ENCODE measurements around the gene PI4KA. TPM values are rescaled to one million over a fixed set of nuclear protein-coding genes. Genes with fewer than 3 reads are reported as not detected.

PI4KA gene
- total and polyA plus RNA-seq, 2 of the 13 experiments (the other 11 are each of a cell fraction or from before 2014, with no cell fraction given), result 27.4 to 56.4 TPM

DNA sequence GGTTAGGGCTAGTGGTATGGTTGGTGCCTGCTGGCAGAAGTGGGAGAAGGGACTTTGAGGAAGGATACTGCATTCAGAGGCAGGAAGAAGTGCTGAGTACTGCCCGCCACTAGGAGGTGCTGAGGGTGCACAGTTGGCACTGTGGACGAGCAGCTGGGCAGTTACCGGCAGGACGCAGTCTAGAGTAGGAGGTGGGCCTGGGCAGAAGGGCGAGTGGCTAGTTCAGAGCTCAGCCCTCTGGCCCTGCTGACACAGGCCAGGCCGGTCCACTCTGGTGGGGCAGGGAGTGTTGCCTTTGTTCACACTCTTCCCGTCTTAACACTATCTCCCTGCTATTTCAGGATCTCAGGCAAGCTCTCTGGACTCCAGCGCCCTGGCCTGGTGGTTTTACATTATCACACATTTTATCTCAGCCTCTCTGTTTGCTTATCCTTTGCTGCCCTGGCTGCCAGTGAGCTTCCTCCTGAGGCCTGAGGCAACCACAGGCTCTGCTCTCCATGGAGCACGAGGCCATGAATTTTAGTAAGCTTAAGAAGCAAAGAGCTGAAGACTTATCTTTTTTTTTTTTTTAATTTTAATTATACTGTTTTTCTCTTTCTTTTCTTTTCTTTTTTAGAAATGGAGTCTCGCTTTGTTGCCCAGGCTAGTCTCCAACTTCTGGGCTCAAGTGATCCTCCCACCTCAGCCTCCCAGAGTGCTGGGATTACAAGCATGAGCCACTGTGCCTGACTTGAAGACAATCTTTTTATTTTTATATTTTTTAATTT lies 27.1 kb upstream of the PI4KA start (continued):
- no peak for TF ChIP-seq ETV6 (CRISPR knock-in tag; conservative IDR thresholded peaks at IDR 0.05)
- TF ChIP-seq NRL (CRISPR knock-in tag; IDR thresholded peaks at IDR 0.05; ENCODE audit: borderline replicate concordance), result no peak
- peak; percentile 88 for TF ChIP-seq ZNF768 (CRISPR knock-in tag; IDR thresholded peaks at IDR 0.05)
- TF ChIP-seq, protein P1, sequence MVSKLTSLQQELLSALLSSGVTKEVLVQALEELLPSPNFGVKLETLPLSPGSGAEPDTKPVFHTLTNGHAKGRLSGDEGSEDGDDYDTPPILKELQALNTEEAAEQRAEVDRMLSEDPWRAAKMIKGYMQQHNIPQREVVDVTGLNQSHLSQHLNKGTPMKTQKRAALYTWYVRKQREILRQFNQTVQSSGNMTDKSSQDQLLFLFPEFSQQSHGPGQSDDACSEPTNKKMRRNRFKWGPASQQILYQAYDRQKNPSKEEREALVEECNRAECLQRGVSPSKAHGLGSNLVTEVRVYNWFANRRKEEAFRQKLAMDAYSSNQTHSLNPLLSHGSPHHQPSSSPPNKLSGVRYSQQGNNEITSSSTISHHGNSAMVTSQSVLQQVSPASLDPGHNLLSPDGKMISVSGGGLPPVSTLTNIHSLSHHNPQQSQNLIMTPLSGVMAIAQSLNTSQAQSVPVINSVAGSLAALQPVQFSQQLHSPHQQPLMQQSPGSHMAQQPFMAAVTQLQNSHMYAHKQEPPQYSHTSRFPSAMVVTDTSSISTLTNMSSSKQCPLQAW (CRISPR knock-in tag; IDR thresholded peaks at IDR 0.05), result peak; percentile 49
- TF ChIP-seq REL (CRISPR knock-in tag; conservative IDR thresholded peaks at IDR 0.05), result no peak
- TF ChIP-seq U2AF2 (IDR thresholded peaks at IDR 0.05; ENCODE audit: low read depth, low read length), result no peak
- TF ChIP-seq, protein P2, sequence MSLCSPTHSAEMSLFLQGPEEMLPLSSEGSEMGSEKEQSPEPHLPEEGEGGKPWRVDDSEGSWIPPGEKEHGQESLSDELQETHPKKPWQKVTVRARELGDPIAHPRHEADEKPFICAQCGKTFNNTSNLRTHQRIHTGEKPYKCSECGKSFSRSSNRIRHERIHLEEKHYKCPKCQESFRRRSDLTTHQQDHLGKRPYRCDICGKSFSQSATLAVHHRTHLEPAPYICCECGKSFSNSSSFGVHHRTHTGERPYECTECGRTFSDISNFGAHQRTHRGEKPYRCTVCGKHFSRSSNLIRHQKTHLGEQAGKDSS (CRISPR knock-in tag; IDR thresholded peaks at IDR 0.05; ENCODE audit: borderline replicate concordance, low read depth), result peak; percentile 77; the same call in 1 of the 2 replicates
- TF ChIP-seq ZNF776 (CRISPR knock-in tag; IDR thresholded peaks at IDR 0.05), result no peak
- no peak for TF ChIP-seq SATB2 (CRISPR knock-in tag; IDR thresholded peaks at IDR 0.05)
- TF ChIP-seq, protein P3, sequence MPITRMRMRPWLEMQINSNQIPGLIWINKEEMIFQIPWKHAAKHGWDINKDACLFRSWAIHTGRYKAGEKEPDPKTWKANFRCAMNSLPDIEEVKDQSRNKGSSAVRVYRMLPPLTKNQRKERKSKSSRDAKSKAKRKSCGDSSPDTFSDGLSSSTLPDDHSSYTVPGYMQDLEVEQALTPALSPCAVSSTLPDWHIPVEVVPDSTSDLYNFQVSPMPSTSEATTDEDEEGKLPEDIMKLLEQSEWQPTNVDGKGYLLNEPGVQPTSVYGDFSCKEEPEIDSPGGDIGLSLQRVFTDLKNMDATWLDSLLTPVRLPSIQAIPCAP (CRISPR knock-in tag; IDR thresholded peaks at IDR 0.05; ENCODE audit: low read depth), result no peak
- peak; percentile 74 for TF ChIP-seq SP4 (CRISPR knock-in tag; IDR thresholded peaks at IDR 0.05)
- 0 out of 2 replicates have a peak, but pooled peaks have one; percentile 56 for TF ChIP-seq CBFB (CRISPR knock-in tag; IDR thresholded peaks at IDR 0.05)
- TF ChIP-seq, protein P4, sequence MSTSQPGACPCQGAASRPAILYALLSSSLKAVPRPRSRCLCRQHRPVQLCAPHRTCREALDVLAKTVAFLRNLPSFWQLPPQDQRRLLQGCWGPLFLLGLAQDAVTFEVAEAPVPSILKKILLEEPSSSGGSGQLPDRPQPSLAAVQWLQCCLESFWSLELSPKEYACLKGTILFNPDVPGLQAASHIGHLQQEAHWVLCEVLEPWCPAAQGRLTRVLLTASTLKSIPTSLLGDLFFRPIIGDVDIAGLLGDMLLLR (CRISPR knock-in tag; IDR thresholded peaks at IDR 0.05), result no peak
- TF ChIP-seq ZNF841 (CRISPR knock-in tag; IDR thresholded peaks at IDR 0.05; ENCODE audit: borderline replicate concordance), result no peak
- TF ChIP-seq, protein P5, sequence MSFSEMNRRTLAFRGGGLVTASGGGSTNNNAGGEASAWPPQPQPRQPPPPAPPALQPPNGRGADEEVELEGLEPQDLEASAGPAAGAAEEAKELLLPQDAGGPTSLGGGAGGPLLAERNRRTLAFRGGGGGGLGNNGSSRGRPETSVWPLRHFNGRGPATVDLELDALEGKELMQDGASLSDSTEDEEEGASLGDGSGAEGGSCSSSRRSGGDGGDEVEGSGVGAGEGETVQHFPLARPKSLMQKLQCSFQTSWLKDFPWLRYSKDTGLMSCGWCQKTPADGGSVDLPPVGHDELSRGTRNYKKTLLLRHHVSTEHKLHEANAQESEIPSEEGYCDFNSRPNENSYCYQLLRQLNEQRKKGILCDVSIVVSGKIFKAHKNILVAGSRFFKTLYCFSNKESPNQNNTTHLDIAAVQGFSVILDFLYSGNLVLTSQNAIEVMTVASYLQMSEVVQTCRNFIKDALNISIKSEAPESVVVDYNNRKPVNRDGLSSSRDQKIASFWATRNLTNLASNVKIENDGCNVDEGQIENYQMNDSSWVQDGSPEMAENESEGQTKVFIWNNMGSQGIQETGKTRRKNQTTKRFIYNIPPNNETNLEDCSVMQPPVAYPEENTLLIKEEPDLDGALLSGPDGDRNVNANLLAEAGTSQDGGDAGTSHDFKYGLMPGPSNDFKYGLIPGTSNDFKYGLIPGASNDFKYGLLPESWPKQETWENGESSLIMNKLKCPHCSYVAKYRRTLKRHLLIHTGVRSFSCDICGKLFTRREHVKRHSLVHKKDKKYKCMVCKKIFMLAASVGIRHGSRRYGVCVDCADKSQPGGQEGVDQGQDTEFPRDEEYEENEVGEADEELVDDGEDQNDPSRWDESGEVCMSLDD (CRISPR knock-in tag; IDR thresholded peaks at IDR 0.05; ENCODE audit: borderline replicate concordance), result no peak
- TF ChIP-seq XBP1 (CRISPR knock-in tag; IDR thresholded peaks at IDR 0.05), result no peak
- peak; percentile 77 for TF ChIP-seq IRF2 (CRISPR knock-in tag; IDR thresholded peaks at IDR 0.05)
- peak; percentile 90 for TF ChIP-seq KDM2A (CRISPR knock-in tag; IDR thresholded peaks at IDR 0.05; ENCODE audit: borderline replicate concordance, low read depth)
- TF ChIP-seq, protein P6, sequence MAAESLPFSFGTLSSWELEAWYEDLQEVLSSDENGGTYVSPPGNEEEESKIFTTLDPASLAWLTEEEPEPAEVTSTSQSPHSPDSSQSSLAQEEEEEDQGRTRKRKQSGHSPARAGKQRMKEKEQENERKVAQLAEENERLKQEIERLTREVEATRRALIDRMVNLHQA (CRISPR knock-in tag; IDR thresholded peaks at IDR 0.05), result no peak
- TF ChIP-seq ZNF607 (CRISPR knock-in tag; IDR thresholded peaks at IDR 0.05; ENCODE audit: borderline replicate concordance), result peak; percentile 37; the same call in 1 of the 2 replicates
- TF ChIP-seq HNRNPL (IDR thresholded peaks at IDR 0.05; ENCODE audit: low read depth, low read length), result peak; percentile 82
- TF ChIP-seq, protein P7, sequence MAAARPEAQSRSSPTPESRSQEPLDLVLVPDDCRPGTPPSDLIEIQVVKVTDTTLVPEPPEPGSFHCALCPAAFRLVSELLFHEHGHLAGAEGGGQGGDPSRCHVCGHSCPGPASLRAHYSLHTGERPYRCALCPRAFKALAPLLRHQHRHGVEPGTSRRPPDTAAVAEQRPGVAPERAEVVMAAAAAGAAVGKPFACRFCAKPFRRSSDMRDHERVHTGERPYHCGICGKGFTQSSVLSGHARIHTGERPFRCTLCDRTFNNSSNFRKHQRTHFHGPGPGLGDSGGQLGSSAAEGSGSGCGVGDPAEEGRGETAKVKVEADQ (CRISPR knock-in tag; IDR thresholded peaks at IDR 0.05; ENCODE audit: borderline replicate concordance), result peak; percentile 65; the same call in 1 of the 2 replicates

Data from HepG2 (cell line).